Measurements from ENCODE around the gene GRIA3.

DNA sequence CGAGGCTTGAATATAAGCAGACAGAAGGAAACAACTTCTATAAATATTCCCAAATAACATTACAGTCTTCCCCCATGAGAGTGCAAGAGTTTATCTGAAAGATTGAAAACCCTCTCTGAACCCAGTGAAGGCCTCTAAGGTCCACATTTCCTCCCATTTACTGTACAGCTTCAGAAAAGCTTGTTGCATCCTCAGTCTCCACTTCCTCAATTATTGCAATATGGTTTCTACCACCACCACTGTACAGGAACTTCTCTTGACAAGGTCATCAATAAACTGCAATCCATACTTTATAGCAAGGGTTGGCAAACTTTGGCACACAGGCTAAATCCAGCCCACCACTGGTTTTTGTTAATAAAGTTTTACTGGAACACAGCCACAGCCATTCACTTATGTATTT lies 309.8 kb downstream of the GRIA3 start:
- TF ChIP-seq, protein P1, sequence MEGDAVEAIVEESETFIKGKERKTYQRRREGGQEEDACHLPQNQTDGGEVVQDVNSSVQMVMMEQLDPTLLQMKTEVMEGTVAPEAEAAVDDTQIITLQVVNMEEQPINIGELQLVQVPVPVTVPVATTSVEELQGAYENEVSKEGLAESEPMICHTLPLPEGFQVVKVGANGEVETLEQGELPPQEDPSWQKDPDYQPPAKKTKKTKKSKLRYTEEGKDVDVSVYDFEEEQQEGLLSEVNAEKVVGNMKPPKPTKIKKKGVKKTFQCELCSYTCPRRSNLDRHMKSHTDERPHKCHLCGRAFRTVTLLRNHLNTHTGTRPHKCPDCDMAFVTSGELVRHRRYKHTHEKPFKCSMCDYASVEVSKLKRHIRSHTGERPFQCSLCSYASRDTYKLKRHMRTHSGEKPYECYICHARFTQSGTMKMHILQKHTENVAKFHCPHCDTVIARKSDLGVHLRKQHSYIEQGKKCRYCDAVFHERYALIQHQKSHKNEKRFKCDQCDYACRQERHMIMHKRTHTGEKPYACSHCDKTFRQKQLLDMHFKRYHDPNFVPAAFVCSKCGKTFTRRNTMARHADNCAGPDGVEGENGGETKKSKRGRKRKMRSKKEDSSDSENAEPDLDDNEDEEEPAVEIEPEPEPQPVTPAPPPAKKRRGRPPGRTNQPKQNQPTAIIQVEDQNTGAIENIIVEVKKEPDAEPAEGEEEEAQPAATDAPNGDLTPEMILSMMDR (IDR thresholded peaks at IDR 0.05): no peak
- no peak for TF ChIP-seq POLR2A (IDR thresholded peaks at IDR 0.05)
